ENCODE data around the gene RAB30. TPM values are rescaled to one million over a fixed set of nuclear protein-coding genes. Genes with fewer than 3 reads are reported as not detected.
"Not testable (repeated sequence)": the region's sequence is repeated elsewhere in the genome, so short reads cannot be mapped to it uniquely, and the experiment has no call there.

Gene RAB30
- total RNA-seq, 8 experiments from 2014 or later = 13.4 to 32.6 (median 19.7) TPM

DNA sequence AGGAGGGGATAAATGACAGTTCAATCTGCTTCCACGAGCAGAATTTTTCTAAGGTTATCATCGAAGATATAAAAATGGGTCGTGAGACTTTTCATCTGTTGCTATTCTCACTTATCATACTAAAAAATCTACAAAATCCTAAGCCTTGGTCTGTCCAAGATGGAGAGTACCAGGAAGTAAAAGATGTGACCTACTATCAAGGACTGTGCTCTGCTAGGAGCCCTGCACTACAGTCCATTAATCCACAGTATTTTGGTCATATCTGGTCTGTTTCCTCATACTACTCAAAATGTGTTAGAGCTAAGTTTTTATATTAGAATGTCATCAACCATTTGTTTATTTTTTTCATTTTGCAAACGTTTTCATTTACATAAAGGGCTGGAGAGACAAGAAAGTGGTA, 90.8 kb downstream of the RAB30 start:
- WGBS, 10 experiments = 52 to 100% (median 75%) methylated on average over 1 to 4 of the region's 4 CpGs
- H3K4me1 ChIP-seq (replicated peaks in 1 of 2) = no peaks in the 10 kb centered on the region
- H3K27ac ChIP-seq = no peak overlapping the region
- no peak for ATAC-seq (replicated peaks in 6 of 8)
- no peak overlapping the region for H3K4me3 ChIP-seq
- in situ Hi-C loops (cut with MboI; ENCODE audit: low pct_unique_long_range_greater_than_20kb in 2 of 9, low sequenced_read_pairs in 9 of 9, unreplicated experiment in 9 of 9) = no loop called here

GRCh38 chr11:82980292-82980691, 91.4 kb downstream of the RAB30 start:
- H3K4me1 ChIP-seq (replicated peaks in 1 of 2) = no peaks in the 10 kb centered on the region
- ATAC-seq (replicated peaks in 6 of 8) = peak in 3 of 8 experiments; percentile 30 to 88 (median 87)
- H3K27ac ChIP-seq = no peak overlapping the region
- H3K4me3 ChIP-seq = no peak overlapping the region
- in situ Hi-C loops (cut with MboI; ENCODE audit: low pct_unique_long_range_greater_than_20kb in 2 of 9, low sequenced_read_pairs in 9 of 9, unreplicated experiment in 9 of 9) = no loop called here

DNA sequence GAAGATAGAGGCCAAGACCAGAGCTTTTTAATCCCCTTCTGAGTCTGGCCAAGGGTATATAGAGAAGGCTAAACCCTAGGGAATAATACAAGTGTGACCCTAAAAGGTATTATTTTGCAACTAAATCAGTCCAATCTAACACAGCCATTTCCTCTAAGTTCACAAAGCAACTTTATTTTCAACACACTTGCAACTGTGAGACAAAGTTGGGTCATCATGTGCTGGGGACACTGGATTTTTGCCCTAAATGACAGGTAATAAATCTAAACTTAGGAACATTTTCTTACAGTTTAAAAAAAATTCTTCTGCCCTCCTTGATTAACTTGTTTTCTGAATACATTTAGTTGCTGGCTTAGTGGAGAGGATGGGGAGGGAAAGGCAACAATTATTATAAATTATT, 91.9 kb downstream of the RAB30 start:
- no peaks in the 10 kb centered on the region for H3K4me1 ChIP-seq (replicated peaks in 1 of 2)
- H3K4me3 ChIP-seq = no peak overlapping the region
- no peak for ATAC-seq (replicated peaks in 6 of 8)
- in situ Hi-C loops (cut with MboI; ENCODE audit: low pct_unique_long_range_greater_than_20kb in 2 of 9, low sequenced_read_pairs in 9 of 9, unreplicated experiment in 9 of 9) = no loop called here
- H3K27ac ChIP-seq = no peak overlapping the region

DNA sequence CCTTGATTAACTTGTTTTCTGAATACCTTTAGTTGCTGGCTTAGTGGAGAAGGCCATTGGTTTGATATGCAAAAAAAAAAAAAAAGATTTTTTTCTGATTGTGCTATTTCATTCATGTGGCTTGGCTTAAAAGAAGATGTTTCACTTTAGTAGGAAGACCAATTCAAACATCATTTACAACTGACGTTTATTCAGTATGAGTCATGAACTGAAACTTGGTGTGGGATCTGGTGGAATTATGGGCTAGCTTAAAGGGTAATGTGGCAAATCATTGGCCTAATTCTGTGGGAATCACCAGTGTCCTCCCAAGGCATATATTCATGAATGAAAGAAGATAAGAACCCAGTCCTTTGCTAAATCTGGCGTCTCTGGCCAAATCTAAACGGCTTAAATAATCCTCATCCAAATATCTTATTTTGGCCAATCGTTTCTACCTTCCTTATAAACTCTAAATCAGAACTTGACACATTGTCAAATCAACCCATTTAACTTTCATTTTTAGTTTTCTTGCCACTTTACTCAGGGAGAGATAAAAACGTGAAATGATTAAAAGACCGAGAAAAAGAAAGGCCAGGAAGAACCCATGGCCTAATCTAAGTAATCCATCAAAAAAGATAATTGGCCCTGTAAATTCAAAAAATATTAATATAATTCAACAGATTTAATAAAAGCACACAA, 93.1 kb downstream of the RAB30 start:
- Histone ChIP-seq H3K4me3 (no peak overlapping the region), H3K27ac (no peak overlapping the region), H3K4me1 (replicated peaks in 1 of 2) (no peaks in the 10 kb centered on the region)
- ATAC-seq (replicated peaks in 6 of 8) = peak in 2 of 8 experiments; percentile 69 to 76
- 60 to 97% (median 78%) methylated on average over 3 to 6 of the region's 6 CpGs; no CpG with 5 or more reads in 1 of the 10 experiments for WGBS, 10 experiments
- in situ Hi-C loops (cut with MboI; ENCODE audit: low pct_unique_long_range_greater_than_20kb in 2 of 9, low sequenced_read_pairs in 9 of 9, unreplicated experiment in 9 of 9) = no loop called here

GRCh38 chr11:82976786-82977185, 94.9 kb downstream of the RAB30 start:
- H3K27ac ChIP-seq = no peak overlapping the region
- H3K4me1 ChIP-seq (replicated peaks in 1 of 2) = no peaks in the 10 kb centered on the region
- H3K4me3 ChIP-seq = no peak overlapping the region
- in situ Hi-C loops (cut with MboI; ENCODE audit: low pct_unique_long_range_greater_than_20kb in 2 of 9, low sequenced_read_pairs in 9 of 9, unreplicated experiment in 9 of 9) = no loop called here
- no peak for ATAC-seq (replicated peaks in 6 of 8)

GRCh38 chr11:82975882-82976281, 95.8 kb downstream of the RAB30 start:
- Histone ChIP-seq H3K4me3 (no peak overlapping the region), H3K27ac (no peak overlapping the region), H3K4me1 (replicated peaks in 1 of 2) (no peaks in the 10 kb centered on the region)
- ATAC-seq (replicated peaks in 6 of 8) = no peak
- in situ Hi-C loops (cut with MboI; ENCODE audit: low pct_unique_long_range_greater_than_20kb in 2 of 9, low sequenced_read_pairs in 9 of 9, unreplicated experiment in 9 of 9) = no loop called here

DNA sequence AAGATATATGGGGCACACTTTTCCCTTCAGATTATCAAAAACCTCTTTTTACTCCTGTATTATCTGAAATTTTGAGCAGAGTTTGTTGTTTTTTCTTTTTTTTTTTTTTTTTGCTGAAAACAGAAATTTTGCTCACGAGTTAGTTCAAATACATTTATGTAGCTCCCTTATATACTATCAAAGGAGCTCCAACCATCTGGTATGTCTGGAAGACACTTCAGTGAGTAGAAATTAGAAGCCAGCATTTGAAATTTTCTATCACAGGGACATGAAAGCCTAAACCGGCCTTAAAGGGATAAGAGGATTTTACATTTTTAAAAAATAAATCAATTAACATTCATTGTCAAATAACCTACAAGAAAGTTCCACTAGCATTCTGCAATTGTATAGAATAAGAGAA, 96.8 kb downstream of the RAB30 start:
- no peak overlapping the region for H3K4me3 ChIP-seq
- in situ Hi-C loops (cut with MboI; ENCODE audit: low pct_unique_long_range_greater_than_20kb in 2 of 9, low sequenced_read_pairs in 9 of 9, unreplicated experiment in 9 of 9) = no loop called here
- H3K4me1 ChIP-seq (replicated peaks in 1 of 2) = no peaks in the 10 kb centered on the region
- WGBS, 10 experiments = 17 to 96% (median 69%) methylated on average over 1 to 2 of the region's 2 CpGs
- ATAC-seq (replicated peaks in 6 of 8) = no peak
- H3K27ac ChIP-seq = no peak overlapping the region

DNA sequence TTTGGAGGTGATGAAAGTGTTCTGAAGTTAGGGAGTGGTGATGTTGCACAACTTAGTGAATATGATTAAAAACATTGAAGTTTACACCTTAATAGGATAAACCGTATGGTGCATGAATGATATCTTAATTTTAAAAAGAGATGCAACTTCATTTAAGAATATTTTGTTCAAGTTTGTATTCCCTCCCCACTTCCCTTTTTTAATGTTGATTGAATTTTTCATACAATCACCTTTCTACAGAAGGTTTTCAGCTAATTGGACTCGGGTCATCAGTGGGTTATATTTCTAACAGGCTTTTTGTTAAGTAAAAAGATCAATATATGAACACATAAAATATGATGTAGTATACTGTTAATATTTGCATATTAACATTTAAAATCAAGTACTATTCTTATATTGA, 97.6 kb downstream of the RAB30 start:
- in situ Hi-C loops (cut with MboI; ENCODE audit: low pct_unique_long_range_greater_than_20kb in 2 of 9, low sequenced_read_pairs in 9 of 9, unreplicated experiment in 9 of 9) = no loop called here
- WGBS, 10 experiments = 78 to 96% (median 88%) methylated on average over 1 to 2 of the region's 2 CpGs; no CpG with 5 or more reads in 2 of the 10 experiments
- ATAC-seq (replicated peaks in 6 of 8) = no peak
- Histone ChIP-seq H3K4me3 (no peak overlapping the region), H3K27ac (no peak overlapping the region), H3K4me1 (replicated peaks in 1 of 2) (no peaks in the 10 kb centered on the region)

- ATAC-seq (replicated peaks in 6 of 8) = no peak
- 75 to 100% (median 89%) methylated on average over 1 of the region's 1 CpG; no CpG with 5 or more reads in 4 of the 10 experiments for WGBS, 10 experiments
- Histone ChIP-seq H3K27ac (no peak overlapping the region), H3K4me3 (no peak overlapping the region), H3K4me1 (replicated peaks in 1 of 2) (no peaks in the 10 kb centered on the region)
- in situ Hi-C loops (cut with MboI; ENCODE audit: low pct_unique_long_range_greater_than_20kb in 2 of 9, low sequenced_read_pairs in 9 of 9, unreplicated experiment in 9 of 9) = no loop called here
Measured at GRCh38 chr11:82972103-82972502, 99.6 kb downstream of the RAB30 start.

DNA sequence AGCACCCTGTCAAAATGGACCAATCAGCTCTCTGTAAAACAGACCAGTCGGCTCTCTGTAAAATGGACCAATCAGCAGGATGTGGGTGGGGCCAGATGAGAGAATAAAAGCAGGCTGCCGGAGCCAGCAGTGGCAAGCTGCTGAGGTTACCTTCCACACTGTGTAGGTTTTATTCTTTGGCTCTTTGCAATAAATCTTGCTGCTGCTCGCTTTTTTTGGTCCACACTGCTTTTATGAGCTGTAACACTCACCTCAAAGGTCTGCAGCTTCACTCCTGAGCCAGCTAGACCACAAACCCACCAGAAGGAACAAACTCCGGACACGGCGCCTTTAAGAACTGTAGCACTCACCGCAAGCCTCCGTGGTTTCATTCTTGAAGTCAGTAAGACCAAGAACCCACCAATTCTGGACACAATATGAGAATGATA, 100.2 kb downstream of the RAB30 start:
- H3K4me1 ChIP-seq (replicated peaks in 1 of 2); ATAC-seq (replicated peaks in 6 of 8); H3K27ac ChIP-seq; H3K4me3 ChIP-seq; in situ Hi-C loops (cut with MboI; ENCODE audit: low pct_unique_long_range_greater_than_20kb in 2 of 9, low sequenced_read_pairs in 9 of 9, unreplicated experiment in 9 of 9): not testable (repeated sequence)
- 67 to 100% (median 96%) methylated on average over 1 to 7 of the region's 8 CpGs; no CpG with 5 or more reads in 2 of the 10 experiments for WGBS, 10 experiments

DNA sequence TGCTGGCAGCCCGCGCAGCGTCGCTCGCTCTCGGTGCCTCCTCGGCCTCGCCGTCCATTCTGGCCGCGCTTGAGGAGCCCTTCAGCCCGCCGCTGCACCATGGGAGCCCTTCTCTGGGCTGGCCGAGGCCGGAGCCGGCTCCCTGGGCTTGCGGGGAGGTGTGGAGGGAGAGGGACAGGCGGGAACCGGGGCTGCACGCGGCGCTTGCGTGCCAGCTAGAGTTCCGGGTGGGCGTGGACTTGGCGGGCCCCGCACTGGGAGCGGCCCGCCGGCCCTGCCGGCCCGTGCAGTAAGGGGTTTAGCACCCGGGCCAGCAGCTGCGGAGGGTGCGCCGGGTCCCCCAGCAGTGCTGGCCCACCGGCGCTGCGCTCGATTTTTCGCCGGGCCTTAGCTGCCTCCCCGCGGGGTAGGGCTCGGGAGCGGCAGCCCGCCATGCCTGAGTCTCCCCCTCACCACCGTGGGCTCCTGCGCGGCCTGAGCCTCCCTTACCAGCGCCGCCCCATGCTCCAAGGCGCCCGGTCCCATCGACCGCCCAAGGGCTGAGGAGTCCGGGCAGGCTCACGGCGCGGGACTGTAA, 101.1 kb downstream of the RAB30 start:
- H3K27ac ChIP-seq; H3K4me3 ChIP-seq; ATAC-seq (replicated peaks in 6 of 8); H3K4me1 ChIP-seq (replicated peaks in 1 of 2); in situ Hi-C loops (cut with MboI; ENCODE audit: low pct_unique_long_range_greater_than_20kb in 2 of 9, low sequenced_read_pairs in 9 of 9, unreplicated experiment in 9 of 9): not testable (repeated sequence)
- WGBS, 10 experiments = 75 to 100% (median 98%) methylated on average over 2 to 16 of the region's 60 CpGs; no CpG with 5 or more reads in 2 of the 10 experiments

DNA sequence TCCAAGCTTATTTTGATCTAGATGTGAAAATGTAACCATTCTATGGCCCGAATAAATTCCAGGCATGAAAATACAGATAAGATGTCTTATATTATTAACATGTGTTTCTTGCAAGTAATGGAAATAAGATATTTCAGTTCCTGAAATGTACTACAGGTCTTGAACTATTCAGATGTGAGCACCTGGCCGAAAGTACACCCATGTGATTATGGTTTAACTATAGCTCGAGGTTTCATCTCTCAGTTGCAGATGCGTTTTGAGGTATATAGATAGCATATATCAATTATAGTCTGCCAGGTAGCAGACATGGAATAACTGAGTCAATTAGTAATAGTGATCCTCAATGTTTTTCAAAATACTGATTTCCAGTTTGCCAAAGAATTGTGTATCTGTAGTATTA, 101.9 kb downstream of the RAB30 start:
- H3K4me1 ChIP-seq (replicated peaks in 1 of 2) = no peaks in the 10 kb centered on the region
- no peak for ATAC-seq (replicated peaks in 6 of 8)
- no peak overlapping the region for H3K27ac ChIP-seq
- in situ Hi-C loops (cut with MboI; ENCODE audit: low pct_unique_long_range_greater_than_20kb in 2 of 9, low sequenced_read_pairs in 9 of 9, unreplicated experiment in 9 of 9) = no loop called here
- no peak overlapping the region for H3K4me3 ChIP-seq
- 38 to 98% (median 88%) methylated on average over 1 to 4 of the region's 4 CpGs; no CpG with 5 or more reads in 3 of the 10 experiments for WGBS, 10 experiments

DNA sequence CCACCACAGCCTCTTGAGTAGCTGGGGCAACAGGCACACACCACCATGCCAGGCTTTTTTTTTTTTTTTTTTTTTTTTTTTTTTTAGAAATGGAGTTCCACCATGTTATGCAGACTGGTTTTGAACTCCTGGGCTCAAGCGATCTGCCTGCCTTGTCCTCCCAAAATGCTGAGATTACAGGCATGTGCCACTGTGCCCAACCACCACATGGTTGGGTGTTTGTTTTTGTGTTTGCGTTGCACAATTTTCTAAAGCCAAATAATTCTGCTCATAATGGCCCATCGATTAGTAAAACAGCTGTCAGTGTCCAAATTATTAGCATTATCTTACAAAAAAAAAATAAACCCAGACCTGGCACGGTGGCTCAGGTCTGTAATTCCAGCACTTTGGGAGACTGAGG, 104.3 kb downstream of the RAB30 start:
- no peak for ATAC-seq (replicated peaks in 6 of 8)
- H3K27ac ChIP-seq = no peak overlapping the region
- in situ Hi-C loops (cut with MboI; ENCODE audit: low pct_unique_long_range_greater_than_20kb in 2 of 9, low sequenced_read_pairs in 9 of 9, unreplicated experiment in 9 of 9) = no loop called here
- H3K4me3 ChIP-seq = no peak overlapping the region
- no peaks in the 10 kb centered on the region for H3K4me1 ChIP-seq (replicated peaks in 1 of 2)
- WGBS, 10 experiments = 29 to 100% (median 78%) methylated on average over 1 to 4 of the region's 4 CpGs

DNA sequence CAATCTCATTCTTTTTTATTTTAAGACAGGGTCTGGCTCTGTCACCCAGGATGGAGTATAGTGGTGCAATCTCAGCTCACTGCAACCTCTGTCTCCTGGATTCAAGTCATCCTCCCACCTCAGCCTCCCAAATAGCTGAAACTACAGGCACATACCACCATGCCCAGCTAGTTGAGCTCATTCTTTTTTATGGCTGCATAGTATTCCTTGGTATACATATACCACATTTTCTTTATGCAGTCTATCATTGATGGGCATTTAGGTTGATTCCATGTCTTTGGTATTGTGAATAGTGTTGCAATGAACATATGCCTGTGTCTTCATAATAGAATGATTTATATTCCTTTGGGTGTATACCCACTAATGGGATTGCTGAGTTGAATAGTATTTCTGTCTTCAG, 109.7 kb downstream of the RAB30 start:
- in situ Hi-C loops (cut with MboI; ENCODE audit: low pct_unique_long_range_greater_than_20kb in 2 of 9, low sequenced_read_pairs in 9 of 9, unreplicated experiment in 9 of 9); ATAC-seq (replicated peaks in 6 of 8): not testable (repeated sequence)

More for the DNA sequence above, 109.7 kb downstream of the RAB30 start:
- not testable (repeated sequence) for H3K4me3 ChIP-seq; H3K4me1 ChIP-seq (replicated peaks in 1 of 2); H3K27ac ChIP-seq
